ENCODE measurements around the gene CYTH4.

- TF ChIP-seq CTCF (IDR thresholded peaks at IDR 0.05), result no peak
- no peak for TF ChIP-seq POLR2A (IDR thresholded peaks at IDR 0.05)
Observed at GRCh38 chr22:37275622-37276021, 6.7 kb upstream of the CYTH4 start.

Data from uterus (tissue), 2 donors.